Liver (tissue), 9 donors: ENCODE measurements around the gene APOL2. TPM values are rescaled to one million over a fixed set of nuclear protein-coding genes. Genes with fewer than 3 reads are reported as not detected.

Experiments used
- DNase-seq: peaks from one replicate; pipeline ENCODE4 v3.0.0-alpha.2; 2017; ENCODE audit warnings: low spot score
- H3K27ac ChIP-seq, 2 donors: one replicate each; pipeline ENCODE4 v1.7.0; 2013; ENCODE audit warnings: inconsistent platforms in 2 of 2, low read length in 2 of 2, control low read depth in 1 of 2, low read depth in 1 of 2, mild to moderate bottlenecking in 1 of 2
- H3K27me3 ChIP-seq, 4 donors: one replicate each; pipeline versions ENCODE4 v1.6.1 to v1.7.0; 2013; ENCODE audit warnings: low read length in 3 of 4, inconsistent platforms in 1 of 4, mild to moderate bottlenecking in 1 of 4, moderate library complexity in 1 of 4; ENCODE audit not compliant: control insufficient read depth in 4 of 4, insufficient read depth in 4 of 4
- H3K36me3 ChIP-seq, 4 donors: one replicate each; pipeline versions ENCODE4 v1.6.1 to v1.7.0; 2013; ENCODE audit warnings: low read length in 3 of 4, mild to moderate bottlenecking in 3 of 4, low read depth in 1 of 4, moderate library complexity in 1 of 4; ENCODE audit not compliant: control insufficient read depth in 4 of 4, insufficient read depth in 3 of 4
- H3K4me1 ChIP-seq, 4 donors: one replicate each; pipeline versions ENCODE4 v1.6.1 to v1.7.0; 2013; ENCODE audit warnings: low read length in 3 of 4, mild to moderate bottlenecking in 3 of 4, moderate library complexity in 1 of 4; ENCODE audit not compliant: control insufficient read depth in 4 of 4, insufficient read depth in 4 of 4
- H3K4me3 ChIP-seq, 3 donors: one replicate each; pipeline versions ENCODE4 v1.6.1 to v1.7.0; 2013; ENCODE audit warnings: low read length in 3 of 3, control low read depth in 1 of 3, low read depth in 1 of 3, mild to moderate bottlenecking in 1 of 3
- H3K9ac ChIP-seq, 2 donors: one replicate each; pipeline ENCODE4 v1.7.0; 2013; ENCODE audit warnings: low read length in 2 of 2, mild to moderate bottlenecking in 2 of 2, moderate library complexity in 2 of 2, control low read depth in 1 of 2, low read depth in 1 of 2
- H3K9me3 ChIP-seq, 4 donors: one replicate each; pipeline versions ENCODE4 v1.6.1 to v1.7.0; 2013; ENCODE audit warnings: low read length in 3 of 4; ENCODE audit not compliant: control insufficient read depth in 4 of 4
- ATF3 ChIP-seq: IDR thresholded peaks from 2 replicates; pipeline ENCODE4 v1.6.1; 2016; ENCODE audit warnings: antibody characterized with exemption
- EGR1 ChIP-seq, 2 donors: IDR thresholded peaks; 2 replicates each; pipeline ENCODE4 v1.6.1; 2016 to 2018; ENCODE audit warnings: antibody characterized with exemption in 2 of 2, low read depth in 2 of 2
- FOXA1 ChIP-seq: IDR thresholded peaks from 2 replicates; pipeline ENCODE4 v1.6.1; 2016; ENCODE audit warnings: antibody characterized with exemption
- FOXA2 ChIP-seq: IDR thresholded peaks from 2 replicates; pipeline ENCODE4 v1.6.1; 2016; ENCODE audit warnings: antibody characterized with exemption
- GABPA ChIP-seq, 2 donors: IDR thresholded peaks in 1 of 2; conservative IDR thresholded peaks in 1 of 2; 2 replicates each; pipeline ENCODE4 v1.6.1; 2016; ENCODE audit warnings: antibody characterized with exemption in 2 of 2, mild to moderate bottlenecking in 1 of 2, moderate library complexity in 1 of 2
- HNF4A ChIP-seq, 2 donors: conservative IDR thresholded peaks; 2 replicates each; pipeline ENCODE4 v1.6.1; 2016; ENCODE audit warnings: antibody characterized with exemption in 2 of 2, mild to moderate bottlenecking in 2 of 2
- HNF4G ChIP-seq: IDR thresholded peaks from 2 replicates; pipeline ENCODE4 v1.6.1; 2016; ENCODE audit warnings: antibody characterized with exemption
- JUND ChIP-seq, 2 donors: IDR thresholded peaks; 2 replicates each; pipeline ENCODE4 v1.6.1; 2016; ENCODE audit warnings: antibody characterized with exemption in 2 of 2
- NR2F2 ChIP-seq: IDR thresholded peaks from 2 replicates; pipeline ENCODE4 v1.6.1; 2016; ENCODE audit warnings: antibody characterized with exemption
- RAD21 ChIP-seq, 2 donors: IDR thresholded peaks; 2 replicates each; pipeline ENCODE4 v1.6.1; 2016; ENCODE audit warnings: antibody characterized with exemption in 2 of 2, mild to moderate bottlenecking in 2 of 2
- RXRA ChIP-seq, 2 donors: IDR thresholded peaks; 2 replicates each; pipeline ENCODE4 v1.6.1; 2017 to 2018; ENCODE audit warnings: antibody characterized with exemption in 2 of 2, mild to moderate bottlenecking in 1 of 2
- SP1 ChIP-seq: IDR thresholded peaks from 2 replicates; pipeline ENCODE4 v1.6.1; 2018; ENCODE audit warnings: antibody characterized with exemption, mild to moderate bottlenecking
- TAF1 ChIP-seq: conservative IDR thresholded peaks from 2 replicates; pipeline ENCODE4 v1.6.1; 2016; ENCODE audit warnings: antibody characterized with exemption, mild to moderate bottlenecking
- YY1 ChIP-seq: IDR thresholded peaks from 2 replicates; pipeline ENCODE4 v1.6.1; 2016; ENCODE audit warnings: antibody characterized with exemption, mild to moderate bottlenecking
- ZBTB33 ChIP-seq: IDR thresholded peaks from 2 replicates; pipeline ENCODE4 v1.6.1; 2016; ENCODE audit warnings: antibody characterized with exemption
- WGBS: extraction: QIAGEN DNeasy Blood & Tissue Kit; methylation state at CpG from one replicate; pipeline ENCODE4 v1.1.7; 2013; 5-methylcytosine and 5-hydroxymethylcytosine counted together
- polyA plus RNA-seq, 2 donors: library from polyadenylated mRNA; stranded (reverse) in 1 of 2; unstranded in 1 of 2; fragments of 200-250 nt in 1 of 2; fragments of >200 nt in 1 of 2; fragmentation: Nextera tagmentation in 1 of 2; extraction: Ambion mirVana in 1 of 2; gene quantifications; one replicate each; pipeline versions ENCODE4 v1.2.1 to v1.2.3, GENCODE V29; 2013 to 2015
- total RNA-seq, 2 donors: library from RNA; depleted of rRNA; stranded (reverse); fragments of >200 nt; gene quantifications; one replicate each; pipeline ENCODE4 v1.2.3, GENCODE V29; 2014
- TF ChIP-seq, protein P1 (sequence below): IDR thresholded peaks from 2 replicates; pipeline ENCODE4 v1.6.1; 2016; ENCODE audit warnings: antibody characterized with exemption, mild to moderate bottlenecking
- TF ChIP-seq, protein P2 (sequence below): IDR thresholded peaks from 2 replicates; pipeline ENCODE4 v1.6.1; 2016; ENCODE audit warnings: antibody characterized with exemption
- donor health status: healthy.
- donor health status: healthy.
- donor health status: healthy.
- donor health status: healthy.
- donor health status: healthy.

Gene APOL2
- total and polyA plus RNA-seq, 4 donors = 14.3 to 77.2 (median 21.7) TPM

DNA sequence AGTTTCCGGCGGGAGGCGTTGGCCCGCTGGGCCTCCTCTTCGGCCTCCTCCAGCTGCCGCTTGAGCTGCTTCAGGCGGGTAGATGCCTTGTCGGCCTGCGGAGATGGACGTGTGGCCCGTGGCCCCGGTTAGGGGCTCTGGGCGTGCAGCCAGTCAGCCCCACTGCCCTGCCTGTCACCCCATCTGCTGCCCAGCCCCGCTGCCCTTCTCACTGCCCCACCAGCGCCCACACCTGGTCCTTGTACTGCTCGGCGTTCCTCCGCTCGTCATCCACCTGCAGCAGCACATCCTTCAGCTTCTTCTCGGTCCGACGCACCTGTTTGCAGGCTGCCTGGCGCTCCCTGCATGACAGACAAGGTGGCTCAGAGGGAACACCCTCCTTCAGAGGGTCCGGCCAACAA is 44.8 kb upstream of the APOL2 start (continued):
- TF ChIP-seq ATF3 (no peak), GABPA (IDR thresholded peaks at IDR 0.05 in 1 of 2, conservative IDR thresholded peaks at IDR 0.05 in 1 of 2) (no peak), RXRA (IDR thresholded peaks at IDR 0.05) (no peak), FOXA1 (no peak)

GRCh38 chr22:36282328-36282831 is 43.1 kb upstream of the APOL2 start:
- 91% methylated on average over 24 of the region's 24 CpGs for WGBS
- H3K27me3 ChIP-seq = no peaks in the 10 kb centered on the region
- DNase-seq = no peak

DNA sequence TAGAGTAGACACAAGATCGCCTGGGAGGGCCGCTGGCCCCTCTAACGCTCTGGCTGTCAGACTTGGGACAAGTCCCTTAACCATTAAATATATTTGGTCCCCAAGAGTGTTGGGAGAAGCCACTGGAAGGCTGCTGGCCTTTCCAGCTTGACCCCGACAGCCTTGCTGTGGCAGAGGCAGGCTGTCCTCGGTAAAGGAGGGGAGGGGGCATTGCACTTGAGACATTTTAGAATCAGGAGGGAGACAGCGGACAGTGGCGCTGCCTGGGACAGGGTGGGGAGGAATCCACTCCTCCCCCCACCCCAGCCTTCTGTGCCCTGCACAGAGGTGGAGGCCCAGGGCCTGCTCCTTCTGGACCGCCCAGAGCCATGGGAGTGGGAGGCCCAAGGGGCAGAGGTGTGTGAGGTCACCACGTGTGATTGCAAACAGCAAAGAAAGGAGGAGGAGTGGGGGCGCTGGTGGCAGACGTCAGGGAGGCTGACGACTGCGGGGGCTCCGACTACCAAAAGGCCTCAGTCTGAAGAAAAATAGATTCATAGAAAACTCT is 42.5 kb upstream of the APOL2 start:
- Histone ChIP-seq H3K4me1 (peaks cover 15 to 62% (median 45%) of the 10 kb centered on the region in 4 donors), H3K9ac (no peak overlapping the region), H3K27me3 (no peaks in the 10 kb centered on the region), H3K27ac (no peak overlapping the region), H3K36me3 (peaks cover 15 to 42% (median 37%) of the 10 kb centered on the region in 4 donors), H3K4me3 (no peak overlapping the region), H3K9me3 (no peaks in the 10 kb centered on the region)
- no peak for DNase-seq
- WGBS = 86% methylated on average over 14 of the region's 14 CpGs
- TF ChIP-seq GABPA (IDR thresholded peaks at IDR 0.05 in 1 of 2, conservative IDR thresholded peaks at IDR 0.05 in 1 of 2) = no peak
- no peak for TF ChIP-seq FOXA1
- no peak for TF ChIP-seq TAF1
- no peak for TF ChIP-seq HNF4G
- no peak for TF ChIP-seq ZBTB33
- no peak for TF ChIP-seq HNF4A (conservative IDR thresholded peaks at IDR 0.05)
- TF ChIP-seq, protein P1, sequence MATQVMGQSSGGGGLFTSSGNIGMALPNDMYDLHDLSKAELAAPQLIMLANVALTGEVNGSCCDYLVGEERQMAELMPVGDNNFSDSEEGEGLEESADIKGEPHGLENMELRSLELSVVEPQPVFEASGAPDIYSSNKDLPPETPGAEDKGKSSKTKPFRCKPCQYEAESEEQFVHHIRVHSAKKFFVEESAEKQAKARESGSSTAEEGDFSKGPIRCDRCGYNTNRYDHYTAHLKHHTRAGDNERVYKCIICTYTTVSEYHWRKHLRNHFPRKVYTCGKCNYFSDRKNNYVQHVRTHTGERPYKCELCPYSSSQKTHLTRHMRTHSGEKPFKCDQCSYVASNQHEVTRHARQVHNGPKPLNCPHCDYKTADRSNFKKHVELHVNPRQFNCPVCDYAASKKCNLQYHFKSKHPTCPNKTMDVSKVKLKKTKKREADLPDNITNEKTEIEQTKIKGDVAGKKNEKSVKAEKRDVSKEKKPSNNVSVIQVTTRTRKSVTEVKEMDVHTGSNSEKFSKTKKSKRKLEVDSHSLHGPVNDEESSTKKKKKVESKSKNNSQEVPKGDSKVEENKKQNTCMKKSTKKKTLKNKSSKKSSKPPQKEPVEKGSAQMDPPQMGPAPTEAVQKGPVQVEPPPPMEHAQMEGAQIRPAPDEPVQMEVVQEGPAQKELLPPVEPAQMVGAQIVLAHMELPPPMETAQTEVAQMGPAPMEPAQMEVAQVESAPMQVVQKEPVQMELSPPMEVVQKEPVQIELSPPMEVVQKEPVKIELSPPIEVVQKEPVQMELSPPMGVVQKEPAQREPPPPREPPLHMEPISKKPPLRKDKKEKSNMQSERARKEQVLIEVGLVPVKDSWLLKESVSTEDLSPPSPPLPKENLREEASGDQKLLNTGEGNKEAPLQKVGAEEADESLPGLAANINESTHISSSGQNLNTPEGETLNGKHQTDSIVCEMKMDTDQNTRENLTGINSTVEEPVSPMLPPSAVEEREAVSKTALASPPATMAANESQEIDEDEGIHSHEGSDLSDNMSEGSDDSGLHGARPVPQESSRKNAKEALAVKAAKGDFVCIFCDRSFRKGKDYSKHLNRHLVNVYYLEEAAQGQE = no peak
- no peak for TF ChIP-seq NR2F2
- no peak for TF ChIP-seq JUND (IDR thresholded peaks at IDR 0.05)
- TF ChIP-seq RAD21 (IDR thresholded peaks at IDR 0.05) = no peak
- no peak for TF ChIP-seq EGR1 (IDR thresholded peaks at IDR 0.05; ENCODE audit: low read depth in 2 of 2)
- TF ChIP-seq, protein P2, sequence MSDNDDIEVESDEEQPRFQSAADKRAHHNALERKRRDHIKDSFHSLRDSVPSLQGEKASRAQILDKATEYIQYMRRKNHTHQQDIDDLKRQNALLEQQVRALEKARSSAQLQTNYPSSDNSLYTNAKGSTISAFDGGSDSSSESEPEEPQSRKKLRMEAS = no peak
- no peak for TF ChIP-seq RXRA (IDR thresholded peaks at IDR 0.05)

More at GRCh38 chr22:36282328-36282831, 43.1 kb upstream of the APOL2 start:
- H3K9me3 ChIP-seq = no peaks in the 10 kb centered on the region
- H3K4me3 ChIP-seq = no peak overlapping the region
- peaks cover 15 to 45% (median 38%) of the 10 kb centered on the region in 4 donors for H3K36me3 ChIP-seq
- H3K9ac ChIP-seq = no peak overlapping the region
- TF ChIP-seq YY1 = no peak
- no peak for TF ChIP-seq FOXA2
- TF ChIP-seq GABPA (IDR thresholded peaks at IDR 0.05 in 1 of 2, conservative IDR thresholded peaks at IDR 0.05 in 1 of 2) = no peak
- TF ChIP-seq SP1 = no peak
- TF ChIP-seq, protein P1 = no peak
- H3K27ac ChIP-seq = no peak overlapping the region
- H3K4me1 ChIP-seq = peaks cover 15 to 61% (median 43%) of the 10 kb centered on the region in 4 donors
